OCI-LY1 (cell line): ENCODE results near the gene PRSS38.

ENCODE experiments used
- H2AFZ ChIP-seq: fragments of 200-600 bp; sonication (generic), shearing (Covaris generic); 2 replicates; pipeline ENCODE4 v1.6.0; 2014; ENCODE audit warnings: antibody characterized with exemption, mild to moderate bottlenecking, low read length
- H3F3A ChIP-seq: fragments of 200-600 bp; sonication (generic), shearing (Covaris generic); 2 replicates; pipeline ENCODE4 v1.6.0; 2014; ENCODE audit warnings: mild to moderate bottlenecking, antibody characterized with exemption, low read length, moderate library complexity; ENCODE audit not compliant: insufficient read depth
- H3K27ac ChIP-seq: fragments of 200-600 bp; sonication (generic); 2 replicates; pipeline ENCODE4 v1.5.1; 2014; ENCODE audit warnings: low read length, mixed run types, mild to moderate bottlenecking, low read depth; ENCODE audit not compliant: poor library complexity, severe bottlenecking
- H3K27me3 ChIP-seq: fragments of 200-600 bp; sonication (generic); 2 replicates; pipeline ENCODE4 v1.6.0; 2014; ENCODE audit warnings: antibody characterized with exemption, mild to moderate bottlenecking, low read length, moderate library complexity; ENCODE audit not compliant: insufficient read depth
- H3K36me3 ChIP-seq: fragments of 200-600 bp; sonication (generic); 2 replicates; pipeline ENCODE4 v1.6.1; 2014; ENCODE audit warnings: mild to moderate bottlenecking, antibody characterized with exemption, low read length, moderate library complexity, mixed read lengths; ENCODE audit not compliant: insufficient read depth
- H3K4me1 ChIP-seq: fragments of 200-600 bp; sonication (generic); 2 replicates; pipeline ENCODE4 v1.5.1; 2014; ENCODE audit warnings: mild to moderate bottlenecking, low read length, moderate library complexity; ENCODE audit not compliant: insufficient read depth, severe bottlenecking
- H3K4me2 ChIP-seq: fragments of 200-600 bp; sonication (generic), shearing (Covaris generic); 2 replicates; pipeline ENCODE4 v1.6.1; 2014; ENCODE audit warnings: low read length
- H3K4me3 ChIP-seq: fragments of 200-600 bp; sonication (generic); 2 replicates; pipeline ENCODE4 v1.5.1; 2014; ENCODE audit warnings: low read length, low read depth, mild to moderate bottlenecking, mixed read lengths; ENCODE audit not compliant: poor library complexity, severe bottlenecking
- H3K79me2 ChIP-seq: fragments of 200-600 bp; shearing (Covaris generic); 2 replicates; pipeline ENCODE4 v1.6.1; 2016; ENCODE audit warnings: mixed run types, low read length, mixed read lengths; ENCODE audit not compliant: insufficient read depth
- H3K9ac ChIP-seq: fragments of 200-600 bp; sonication (generic), shearing (Covaris generic); 2 replicates; pipeline ENCODE4 v1.6.1; 2014; ENCODE audit warnings: mild to moderate bottlenecking, low read length, mixed read lengths
- H3K9me2 ChIP-seq: fragments of 200-600 bp; sonication (generic), shearing (Covaris generic); 2 replicates; pipeline ENCODE4 v1.6.1; 2014; ENCODE audit warnings: low read depth, mild to moderate bottlenecking, low read length, mixed read lengths
- H3K9me3 ChIP-seq: fragments of 200-600 bp; shearing (Covaris generic); 2 replicates; pipeline ENCODE4 v1.6.1; 2014; ENCODE audit warnings: low read length, mixed read lengths
- H4K20me1 ChIP-seq: fragments of 200-600 bp; sonication (generic), shearing (Covaris generic); 2 replicates; pipeline ENCODE4 v1.6.0; 2016; ENCODE audit warnings: mild to moderate bottlenecking, low read length; ENCODE audit not compliant: insufficient read depth
- CTCF ChIP-seq: fragments of 200-600 bp; sonication (generic), shearing (Covaris generic); IDR thresholded peaks from 2 replicates; pipeline ENCODE4 v1.5.1; 2017; ENCODE audit warnings: mild to moderate bottlenecking, antibody characterized with exemption, low read length, moderate library complexity, mixed read lengths
- EZH2 ChIP-seq: fragments of 200-600 bp; sonication (generic), shearing (Covaris generic); IDR thresholded peaks from 2 replicates; pipeline ENCODE4 v1.8.0; 2017; ENCODE audit warnings: borderline replicate concordance, mixed run types, mild to moderate bottlenecking, antibody characterized with exemption, low read length, moderate library complexity, mixed read lengths

The PRSS38 gene

GRCh38 chr1:227797625-227798024, 17.9 kb upstream of the PRSS38 start:
- no peaks in the 10 kb centered on the region for H3K36me3 ChIP-seq
- H3K27ac ChIP-seq, result no peak overlapping the region
- H3K9me3 ChIP-seq, result no peaks in the 10 kb centered on the region
- H3K4me3 ChIP-seq, result no peak overlapping the region
- no peak overlapping the region for H3K4me2 ChIP-seq
- H4K20me1 ChIP-seq, result no peaks in the 10 kb centered on the region
- no peaks in the 10 kb centered on the region for H3F3A ChIP-seq
- TF ChIP-seq EZH2, result no peak
- TF ChIP-seq CTCF, result no peak
- H3K4me1 ChIP-seq, result no peaks in the 10 kb centered on the region
- no peak overlapping the region for H3K9ac ChIP-seq
- no peak overlapping the region for H2AFZ ChIP-seq
- H3K9me2 ChIP-seq, result no peaks in the 10 kb centered on the region
- no peaks in the 10 kb centered on the region; the same call in 1 of the 2 replicates for H3K27me3 ChIP-seq
- H3K79me2 ChIP-seq, result no peaks in the 10 kb centered on the region

GRCh38 chr1:227798078-227798802, 17.2 kb upstream of the PRSS38 start:
- Histone ChIP-seq H3K36me3 (no peaks in the 10 kb centered on the region), H3K4me3 (no peak overlapping the region), H3K9ac (no peak overlapping the region), H4K20me1 (no peaks in the 10 kb centered on the region), H3K4me1 (no peaks in the 10 kb centered on the region), H3K27me3 (no peaks in the 10 kb centered on the region; the same call in 1 of the 2 replicates), H3K79me2 (no peaks in the 10 kb centered on the region), H3K9me2 (no peaks in the 10 kb centered on the region), H3F3A (no peaks in the 10 kb centered on the region), H3K4me2 (no peak overlapping the region), H3K9me3 (no peaks in the 10 kb centered on the region), H2AFZ (no peak overlapping the region), H3K27ac (no peak overlapping the region)
- TF ChIP-seq EZH2, result no peak

- H3K4me1 ChIP-seq, result no peaks in the 10 kb centered on the region
- no peak overlapping the region for H3K9ac ChIP-seq
Measured at GRCh38 chr1:227799756-227800155, 15.7 kb upstream of the PRSS38 start.

More at GRCh38 chr1:227799756-227800155, 15.7 kb upstream of the PRSS38 start:
- no peak overlapping the region for H3K4me2 ChIP-seq
- H3K9me2 ChIP-seq, result no peaks in the 10 kb centered on the region
- H3F3A ChIP-seq, result no peaks in the 10 kb centered on the region
- TF ChIP-seq CTCF (no peak), EZH2 (no peak)
- no peak overlapping the region for H3K4me3 ChIP-seq
- H3K27me3 ChIP-seq, result no peaks in the 10 kb centered on the region; the same call in 1 of the 2 replicates
- H3K79me2 ChIP-seq, result no peaks in the 10 kb centered on the region
- H3K9me3 ChIP-seq, result no peaks in the 10 kb centered on the region
- H4K20me1 ChIP-seq, result no peaks in the 10 kb centered on the region
- no peaks in the 10 kb centered on the region for H3K36me3 ChIP-seq
- no peak overlapping the region for H2AFZ ChIP-seq
- no peak overlapping the region for H3K27ac ChIP-seq
